Effector memory CD4-positive, alpha-beta T cell (primary cell): ENCODE data around the gene PCSK5.

Experiments used
- DNase-seq, 3 donors: peaks; one replicate each; pipeline ENCODE4 v3.0.0-alpha.2; 2020
- H3K27ac ChIP-seq: 2 replicates; pipeline ENCODE4 v1.7.0; 2013; ENCODE audit warnings: mild to moderate bottlenecking, low read length, moderate library complexity; ENCODE audit not compliant: insufficient read depth, poor library complexity, severe bottlenecking
- H3K27me3 ChIP-seq: replicated peaks from 2 replicates; pipeline ENCODE4 v1.7.0; 2013; ENCODE audit warnings: mild to moderate bottlenecking, low read length; ENCODE audit not compliant: insufficient read depth, control insufficient read depth, poor library complexity, severe bottlenecking
- H3K36me3 ChIP-seq: 2 replicates; pipeline ENCODE4 v1.7.0; 2013; ENCODE audit warnings: mild to moderate bottlenecking, low read length, moderate library complexity; ENCODE audit not compliant: control insufficient read depth, insufficient read depth
- H3K4me1 ChIP-seq: 2 replicates; pipeline ENCODE4 v1.7.0; 2013; ENCODE audit warnings: low read length, mild to moderate bottlenecking; ENCODE audit not compliant: control insufficient read depth, insufficient read depth, poor library complexity, severe bottlenecking
- H3K4me3 ChIP-seq: 2 replicates; pipeline ENCODE4 v1.7.0; 2013; ENCODE audit warnings: low read length, low read depth, mild to moderate bottlenecking; ENCODE audit not compliant: insufficient read depth, poor library complexity, severe bottlenecking
- H3K9me3 ChIP-seq: 2 replicates; pipeline ENCODE4 v1.7.0; 2013; ENCODE audit warnings: mild to moderate bottlenecking, low read length, moderate library complexity; ENCODE audit not compliant: control insufficient read depth

Gene PCSK5

DNA sequence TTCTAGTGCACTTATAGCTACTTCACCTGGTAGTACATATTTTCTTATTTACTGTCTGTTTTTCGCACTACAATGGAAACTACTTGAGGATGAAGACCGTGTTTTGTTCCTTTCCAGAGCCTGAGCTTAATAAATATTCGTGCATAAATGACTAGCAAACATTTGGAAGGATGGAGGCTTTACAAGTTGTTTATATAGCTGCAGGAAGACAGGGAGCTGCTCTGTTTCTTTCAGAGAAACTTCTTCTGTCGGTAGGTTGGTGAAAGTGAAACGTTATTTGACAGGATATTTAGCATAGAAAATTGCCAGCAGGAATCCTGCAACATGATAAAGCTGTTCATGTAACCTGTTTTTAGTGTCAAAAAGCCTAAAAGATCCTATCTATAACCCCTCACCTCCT is 210.6 kb downstream of the PCSK5 start:
- H3K27me3 ChIP-seq = no peaks in the 10 kb centered on the region
- no peak for DNase-seq
- H3K4me3 ChIP-seq = no peak overlapping the region
- no peaks in the 10 kb centered on the region for H3K9me3 ChIP-seq
- H3K27ac ChIP-seq = no peak overlapping the region
- H3K4me1 ChIP-seq = no peaks in the 10 kb centered on the region
- H3K36me3 ChIP-seq = no peaks in the 10 kb centered on the region

DNA sequence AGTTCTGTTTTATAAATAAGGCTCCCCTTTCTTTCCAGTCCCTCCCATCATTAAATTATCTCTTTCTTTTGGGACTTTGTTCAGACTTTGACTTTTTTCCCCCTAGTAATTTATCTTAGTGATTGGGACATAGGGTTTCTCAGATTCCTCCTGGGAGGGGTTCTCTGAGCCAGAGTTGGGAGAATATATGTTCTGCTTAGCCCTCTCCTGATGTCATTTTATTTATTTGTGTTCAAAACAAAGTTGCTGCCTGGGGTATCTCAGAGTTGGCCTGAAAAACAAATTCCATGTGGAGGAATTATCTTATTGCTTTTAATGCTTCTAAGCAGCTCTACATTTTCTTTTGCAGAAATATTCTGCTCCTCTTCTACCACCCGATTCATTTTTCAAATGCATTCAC is 211.0 kb downstream of the PCSK5 start:
- no peak for DNase-seq
- H3K4me1 ChIP-seq = no peaks in the 10 kb centered on the region
- no peaks in the 10 kb centered on the region for H3K36me3 ChIP-seq
- H3K27me3 ChIP-seq = no peaks in the 10 kb centered on the region
- H3K9me3 ChIP-seq = no peaks in the 10 kb centered on the region
- H3K4me3 ChIP-seq = no peak overlapping the region
- no peak overlapping the region for H3K27ac ChIP-seq

DNA sequence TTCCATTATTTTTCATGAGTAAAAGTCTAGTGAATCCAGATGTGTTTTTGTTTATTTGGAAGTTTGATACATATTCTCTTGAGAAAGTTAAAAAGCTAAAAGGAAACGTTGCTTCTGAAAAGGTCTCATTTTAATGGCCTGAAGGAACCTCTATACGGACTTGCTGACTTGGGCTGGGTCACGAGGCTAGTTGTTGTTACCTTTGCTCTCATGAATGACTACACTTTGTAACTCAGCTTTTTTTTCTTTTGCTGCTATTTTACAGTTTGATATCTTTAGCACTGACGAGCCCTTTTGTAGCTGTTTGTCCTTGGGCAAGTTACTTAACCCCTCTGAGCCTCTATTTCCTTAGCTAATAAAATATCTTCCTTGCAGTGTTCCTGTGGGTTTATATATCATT is 211.5 kb downstream of the PCSK5 start:
- Histone ChIP-seq H3K27me3 (no peaks in the 10 kb centered on the region), H3K9me3 (no peaks in the 10 kb centered on the region), H3K36me3 (no peaks in the 10 kb centered on the region), H3K27ac (no peak overlapping the region), H3K4me1 (no peaks in the 10 kb centered on the region), H3K4me3 (no peak overlapping the region)
- DNase-seq = no peak

DNA sequence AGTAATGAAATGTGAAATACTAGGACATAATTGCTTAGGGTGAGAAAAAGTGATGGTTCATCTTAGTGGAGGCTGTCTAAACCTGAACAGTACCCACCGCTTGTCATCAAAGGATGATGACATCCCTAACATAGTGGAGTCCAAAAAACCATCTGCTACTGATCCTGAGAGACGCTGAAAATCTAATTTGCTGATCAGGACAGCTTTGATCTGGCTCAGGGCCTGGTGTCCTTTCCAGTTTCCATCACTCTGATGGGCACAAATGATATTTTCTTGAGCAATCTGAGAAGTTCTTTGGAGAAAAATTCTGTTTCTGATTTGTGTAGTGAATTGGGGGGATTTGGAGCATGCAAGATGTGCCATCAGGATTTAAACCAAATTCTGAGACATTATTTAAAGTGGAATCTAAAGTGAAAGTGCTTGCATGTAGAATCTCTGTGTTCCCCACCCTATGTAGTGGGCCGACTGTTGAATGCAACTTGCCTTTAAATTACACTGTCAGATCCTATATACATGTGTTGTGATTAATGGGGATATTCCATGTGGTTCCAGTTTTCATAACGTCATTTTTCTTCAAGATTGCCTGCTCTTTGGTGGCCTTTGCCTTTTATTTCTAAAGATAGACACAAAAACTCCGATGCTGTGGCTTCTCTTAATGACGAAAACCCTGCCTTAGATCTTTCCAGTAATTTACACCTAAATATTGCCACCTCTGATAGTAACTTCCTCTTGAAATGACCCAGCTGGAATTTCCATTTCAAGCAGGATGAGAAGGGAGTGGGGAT is 213.2 kb downstream of the PCSK5 start:
- DNase-seq = no peak
- H3K9me3 ChIP-seq = no peaks in the 10 kb centered on the region
- no peak overlapping the region for H3K27ac ChIP-seq
- no peak overlapping the region for H3K4me3 ChIP-seq
- H3K4me1 ChIP-seq = no peaks in the 10 kb centered on the region
- no peaks in the 10 kb centered on the region for H3K27me3 ChIP-seq
- H3K36me3 ChIP-seq = no peaks in the 10 kb centered on the region

DNA sequence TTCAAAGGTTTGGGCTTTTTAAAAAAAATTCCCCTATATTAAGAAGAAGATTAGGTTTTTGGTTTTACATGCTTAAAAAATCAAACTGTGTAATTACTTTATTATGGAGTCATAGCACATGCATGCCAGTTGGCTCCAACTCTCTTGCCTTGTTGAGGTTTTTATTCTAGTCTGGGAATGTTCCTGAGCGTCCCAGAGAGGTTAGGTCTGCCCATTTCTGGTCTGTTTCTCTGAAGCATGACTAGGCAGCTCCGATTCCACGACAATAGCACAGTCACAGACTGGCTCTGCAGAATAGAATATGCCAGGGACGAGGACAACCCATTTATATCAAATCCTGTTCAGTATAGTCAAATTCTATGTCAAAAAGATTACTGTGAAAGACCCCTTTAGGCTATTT is 217.0 kb downstream of the PCSK5 start:
- Histone ChIP-seq H3K4me1 (no peaks in the 10 kb centered on the region), H3K4me3 (no peak overlapping the region), H3K9me3 (no peaks in the 10 kb centered on the region), H3K27me3 (no peaks in the 10 kb centered on the region), H3K36me3 (no peaks in the 10 kb centered on the region), H3K27ac (no peak overlapping the region)
- DNase-seq = no peak

DNA sequence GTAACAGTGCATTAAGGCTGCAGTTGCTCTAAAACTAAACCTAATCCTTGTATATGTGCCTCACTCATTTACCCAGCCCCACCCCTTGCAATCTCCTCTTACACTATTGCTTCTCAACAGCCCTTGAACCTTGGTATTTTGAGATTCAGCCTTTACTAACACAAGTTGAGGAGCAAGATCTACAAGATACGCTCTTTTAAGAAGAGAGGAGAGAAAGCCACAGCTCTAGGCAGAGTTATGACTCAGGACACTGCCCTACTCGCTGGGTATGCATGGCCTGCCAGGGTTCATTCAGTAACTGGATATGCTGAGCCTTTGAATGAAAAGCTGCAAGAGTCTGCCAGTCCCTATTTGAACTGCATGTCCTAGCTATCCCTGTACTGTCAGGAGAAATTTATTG is 219.5 kb downstream of the PCSK5 start:
- Histone ChIP-seq H3K4me1 (no peaks in the 10 kb centered on the region), H3K9me3 (no peaks in the 10 kb centered on the region), H3K4me3 (no peak overlapping the region), H3K36me3 (no peaks in the 10 kb centered on the region), H3K27me3 (no peaks in the 10 kb centered on the region), H3K27ac (no peak overlapping the region)
- no peak for DNase-seq

DNA sequence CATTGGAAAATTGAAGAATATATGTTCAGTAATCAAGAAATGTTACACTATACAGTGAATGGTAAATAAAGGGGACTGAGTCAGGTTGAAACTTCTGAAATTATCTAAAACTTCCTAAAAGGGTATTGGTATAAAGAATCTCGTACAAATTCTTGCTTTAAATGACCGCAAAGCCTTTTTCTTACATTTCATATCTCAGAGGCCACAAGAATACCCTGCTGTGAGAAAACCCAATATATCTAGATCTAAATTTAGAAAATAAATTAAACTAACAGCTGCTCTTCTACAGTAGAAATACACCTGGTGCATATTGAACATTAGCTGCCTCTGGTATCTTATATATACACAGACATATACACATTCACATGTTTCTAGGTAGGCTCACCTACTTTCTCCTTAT is 221.7 kb downstream of the PCSK5 start:
- no peaks in the 10 kb centered on the region for H3K4me1 ChIP-seq
- no peaks in the 10 kb centered on the region for H3K9me3 ChIP-seq
- no peaks in the 10 kb centered on the region for H3K36me3 ChIP-seq
- H3K4me3 ChIP-seq = no peak overlapping the region
- no peak for DNase-seq
- H3K27ac ChIP-seq = no peak overlapping the region
- H3K27me3 ChIP-seq = no peaks in the 10 kb centered on the region

DNA sequence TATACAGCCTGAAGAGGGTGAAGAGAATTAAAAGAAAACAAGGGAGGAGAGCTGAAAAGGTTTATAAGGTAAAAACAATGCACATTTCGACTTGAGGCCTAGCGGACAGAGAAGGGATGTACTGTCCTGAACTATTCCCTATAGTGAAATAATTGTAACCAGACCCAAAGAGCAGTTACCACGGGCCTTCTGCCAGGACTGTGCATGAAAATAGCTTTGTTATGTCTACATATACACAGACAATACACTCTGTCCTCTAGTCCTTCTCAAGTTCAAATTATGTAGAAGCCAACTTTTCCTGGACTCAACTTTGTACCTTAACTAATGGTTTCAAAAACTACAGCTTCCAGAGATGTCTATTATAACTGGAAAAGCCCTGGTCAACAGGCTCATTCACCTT is 223.7 kb downstream of the PCSK5 start:
- H3K4me1 ChIP-seq = no peaks in the 10 kb centered on the region
- no peaks in the 10 kb centered on the region for H3K9me3 ChIP-seq
- no peak for DNase-seq
- no peaks in the 10 kb centered on the region for H3K27me3 ChIP-seq
- no peaks in the 10 kb centered on the region for H3K36me3 ChIP-seq
- H3K4me3 ChIP-seq = no peak overlapping the region
- no peak overlapping the region for H3K27ac ChIP-seq

DNA sequence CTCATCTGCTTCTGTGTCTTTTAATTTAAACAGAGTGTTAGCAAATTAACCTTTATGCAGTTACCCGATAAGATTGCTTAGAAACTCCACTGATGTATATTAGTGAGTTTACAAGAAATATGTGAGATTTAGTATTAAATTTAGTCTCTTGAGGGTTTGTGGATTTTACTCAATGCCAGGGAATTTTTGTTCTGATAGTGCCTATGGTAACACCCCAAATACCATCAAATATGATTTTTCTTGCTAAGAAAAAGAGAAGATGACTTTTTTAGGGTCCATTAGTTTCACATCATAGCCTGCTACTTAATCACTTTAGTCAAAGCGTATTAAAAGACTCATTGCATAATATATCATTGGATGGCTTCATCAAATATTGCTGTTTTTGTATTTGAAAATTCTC is 224.9 kb downstream of the PCSK5 start:
- no peaks in the 10 kb centered on the region for H3K27me3 ChIP-seq
- H3K27ac ChIP-seq = no peak overlapping the region
- no peaks in the 10 kb centered on the region for H3K36me3 ChIP-seq
- H3K4me1 ChIP-seq = no peaks in the 10 kb centered on the region
- no peak for DNase-seq
- H3K4me3 ChIP-seq = no peak overlapping the region
- no peaks in the 10 kb centered on the region for H3K9me3 ChIP-seq

DNA sequence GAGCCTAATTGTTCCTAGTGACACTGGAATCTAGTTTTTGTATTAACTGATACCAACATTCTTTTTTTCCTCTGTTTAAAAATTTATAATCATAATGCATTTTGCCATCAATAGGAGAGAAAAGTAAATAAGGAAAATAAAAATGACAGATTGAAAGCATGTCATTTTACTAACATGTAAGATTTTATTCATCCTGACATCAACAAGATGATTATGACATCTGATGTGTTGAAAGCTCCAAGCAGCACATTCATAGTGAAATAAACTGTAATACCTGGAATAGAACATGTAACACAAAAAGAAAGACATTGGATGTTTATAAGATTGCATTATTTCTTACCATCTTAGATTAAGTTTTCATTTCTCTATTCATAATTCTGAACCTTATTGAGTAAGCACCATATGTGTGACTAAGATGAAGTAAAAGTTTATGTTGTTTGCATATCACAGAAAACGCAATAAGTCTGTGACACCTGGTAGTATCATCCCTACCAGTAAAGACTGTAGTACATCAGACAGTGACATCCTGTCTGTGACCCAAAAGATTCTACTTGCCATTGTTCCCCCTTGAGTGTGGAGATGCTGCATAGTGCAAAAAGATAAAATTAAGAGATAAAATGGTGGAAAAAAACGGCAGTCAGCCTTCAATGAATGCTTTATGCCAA is 225.6 kb downstream of the PCSK5 start:
- Histone ChIP-seq H3K4me1 (no peaks in the 10 kb centered on the region), H3K4me3 (no peak overlapping the region), H3K9me3 (no peaks in the 10 kb centered on the region), H3K27ac (no peak overlapping the region), H3K27me3 (no peaks in the 10 kb centered on the region), H3K36me3 (no peaks in the 10 kb centered on the region)
- DNase-seq = no peak
